SK-N-SH (cell line): ENCODE results near the gene OSBPL6. TPM values are rescaled to one million over a fixed set of nuclear protein-coding genes. Genes with fewer than 3 reads are reported as not detected.

ENCODE experiments used
- CTCF ChIA-PET: fragments of 300-600, 350-600 bp; formaldehyde crosslinking; extraction: SDS; loops from one replicate; lab custom pipeline; 2021; lab: Yijun Ruan, JAX
- POLR2A ChIA-PET: fragments of 350-600 bp; sonication (Branson Sonifier 250); formaldehyde crosslinking; extraction: SDS; loops from one replicate; lab custom pipeline; 2020; ENCODE audit warnings: antibody characterized with exemption, inconsistent platforms; lab: Yijun Ruan, JAX
- DNase-seq: peaks from one replicate; pipeline ENCODE4 v3.0.0; 2012
- H2AFZ ChIP-seq: fragments of 200-600 bp; sonication (generic); 2 replicates; pipeline ENCODE4 v1.8.1; 2016; ENCODE audit warnings: antibody characterized with exemption, mild to moderate bottlenecking, low read depth
- H3F3A ChIP-seq: fragments of 200-600 bp; sonication (generic); replicated peaks from 2 replicates; pipeline ENCODE3; 2016; ENCODE audit warnings: antibody characterized with exemption, mild to moderate bottlenecking; ENCODE audit not compliant: insufficient read depth
- H3K27ac ChIP-seq, 2 experiments: fragments of 200-500 bp in 1 of 2; fragments of 200-600 bp in 1 of 2; sonication (Bioruptor generic) in 1 of 2; sonication (generic), shearing (Covaris generic) in 1 of 2; 2 replicates each; pipeline versions ENCODE4 v1.5.1 to v1.6.1; 2014 to 2016; ENCODE audit warnings: low read depth in 2 of 2, inconsistent platforms in 1 of 2, low read length in 1 of 2, mild to moderate bottlenecking in 1 of 2, mixed read lengths in 1 of 2
- H3K27me3 ChIP-seq: fragments of 200-600 bp; sonication (generic), shearing (Covaris generic); 2 replicates; pipeline ENCODE4 v1.6.1; 2016; ENCODE audit warnings: mixed run types; ENCODE audit not compliant: insufficient read depth
- H3K36me3 ChIP-seq, 2 experiments: fragments of 200-500 bp in 1 of 2; fragments of 200-600 bp in 1 of 2; sonication (Bioruptor generic) in 1 of 2; sonication (generic) in 1 of 2; replicated peaks in 1 of 2; 2 replicates each; pipeline versions ENCODE3 to v1.5.1; 2014 to 2016; ENCODE audit warnings: low read length in 1 of 2, mild to moderate bottlenecking in 1 of 2; ENCODE audit not compliant: insufficient read depth in 2 of 2, control insufficient read depth in 1 of 2
- H3K4me1 ChIP-seq, 2 experiments: fragments of 200-500 bp in 1 of 2; fragments of 200-600 bp in 1 of 2; sonication (Bioruptor generic) in 1 of 2; sonication (generic), shearing (Covaris generic) in 1 of 2; 2 replicates each; pipeline versions ENCODE4 v1.5.1 to v1.6.1; 2014 to 2016; ENCODE audit warnings: low read depth in 1 of 2, low read length in 1 of 2, mixed run types in 1 of 2; ENCODE audit not compliant: insufficient read depth in 2 of 2, control insufficient read depth in 1 of 2
- H3K4me2 ChIP-seq: fragments of 200-600 bp; sonication (generic), shearing (Covaris generic); 2 replicates; pipeline ENCODE4 v1.6.1; 2017; ENCODE audit warnings: mixed run types
- H3K4me3 ChIP-seq, 2 experiments: fragments of 200-500 bp in 1 of 2; fragments of 200-600 bp in 1 of 2; sonication (Bioruptor generic) in 1 of 2; sonication (generic), shearing (Covaris generic) in 1 of 2; 2 replicates each; pipeline versions ENCODE4 v1.5.1 to v1.8.1; 2014 to 2016; ENCODE audit warnings: low read depth in 2 of 2, inconsistent platforms in 1 of 2, low read length in 1 of 2, mild to moderate bottlenecking in 1 of 2, mixed read lengths in 1 of 2, moderate library complexity in 1 of 2
- H3K79me2 ChIP-seq: fragments of 200-600 bp; sonication (generic); 2 replicates; pipeline ENCODE4 v1.8.1; 2017; ENCODE audit warnings: mild to moderate bottlenecking; ENCODE audit not compliant: insufficient read depth
- H3K9ac ChIP-seq: fragments of 200-600 bp; sonication (generic); 2 replicates; pipeline ENCODE4 v1.6.1; 2017; ENCODE audit warnings: mixed run types
- H3K9me2 ChIP-seq: fragments of 200-600 bp; sonication (generic); 2 replicates; pipeline ENCODE4 v1.6.1; 2017; ENCODE audit warnings: mixed run types
- H3K9me3 ChIP-seq: fragments of 200-600 bp; sonication (generic); 2 replicates; pipeline ENCODE4 v1.6.1; 2017; ENCODE audit warnings: mixed run types, mild to moderate bottlenecking, moderate library complexity
- H4K20me1 ChIP-seq: fragments of 200-600 bp; sonication (generic); 2 replicates; pipeline ENCODE4 v1.6.1; 2017; ENCODE audit warnings: mild to moderate bottlenecking, mixed run types; ENCODE audit not compliant: insufficient read depth
- EP300 ChIP-seq, 2 experiments: IDR thresholded peaks; 2 replicates each; pipeline versions ENCODE4 v1.4.0 to v1.6.1; 2012; ENCODE audit warnings: borderline replicate concordance in 1 of 2, low read depth in 1 of 2, low read length in 1 of 2
- GABPA ChIP-seq: IDR thresholded peaks from 2 replicates; pipeline ENCODE4 v1.4.0; 2012; ENCODE audit warnings: low read depth, mild to moderate bottlenecking
- RAD21 ChIP-seq: IDR thresholded peaks from 2 replicates; pipeline ENCODE4 v1.6.1; 2012; ENCODE audit warnings: mild to moderate bottlenecking, low read length
- RCOR1 ChIP-seq: fragments of 150-350 bp; IDR thresholded peaks from 2 replicates; pipeline ENCODE4 v1.6.1; 2017; ENCODE audit warnings: antibody characterized with exemption, low read length
- REST ChIP-seq: IDR thresholded peaks from 2 replicates; pipeline ENCODE4 v1.6.1; 2012; ENCODE audit warnings: mild to moderate bottlenecking, low read depth, low read length, moderate library complexity
- TCF12 ChIP-seq: IDR thresholded peaks from 2 replicates; pipeline ENCODE4 v1.4.0; 2012
- USF2 ChIP-seq: fragments of 150-350 bp; IDR thresholded peaks from 2 replicates; pipeline ENCODE4 v1.6.1; 2017; ENCODE audit warnings: antibody characterized with exemption, low read length, low read depth, borderline replicate concordance
- WGBS: methylation state at CpG from one replicate; pipeline ENCODE4 v1.1.6; 2017; ENCODE audit warnings: low lambda C conversion rate; 5-methylcytosine and 5-hydroxymethylcytosine counted together
- polyA plus RNA-seq, 3 experiments: library from polyadenylated mRNA; depleted of rRNA; stranded (reverse); fragments of >200 nt; gene quantifications; 2 replicates each; pipeline ENCODE4 v1.2.3, GENCODE V29; 2012

The OSBPL6 gene
- polyA plus RNA-seq, 1 of the 3 experiments (the other 2 are of a cell fraction): 2.7 TPM

GRCh38 chr2:178330175-178331017 lies 136.1 kb downstream of the OSBPL6 start:
- Histone ChIP-seq H4K20me1 (no peaks in the 10 kb centered on the region), H3K27ac (no peak overlapping the region), H3K4me3 (no peak overlapping the region), H3K9me3 (no peaks in the 10 kb centered on the region), H3K9ac (no peak overlapping the region), H3K36me3 (no peaks in the 10 kb centered on the region), H3F3A (no peaks in the 10 kb centered on the region), H3K4me2 (no peak overlapping the region), H2AFZ (no peak overlapping the region), H3K27me3 (no peaks in the 10 kb centered on the region), H3K4me1 (peaks cover 0 to 9% of the 10 kb centered on the region in 2 experiments; a peak in 1 of 4 replicates), H3K79me2 (no peaks in the 10 kb centered on the region), H3K9me2 (no peaks in the 10 kb centered on the region)
- 92% methylated on average over 8 of the region's 8 CpGs for WGBS
- TF ChIP-seq USF2: no peak
- TF ChIP-seq GABPA: no peak
- no peak for DNase-seq
- POLR2A ChIA-PET: no interaction called here
- CTCF ChIA-PET: interaction anchor here (1.0 to 1.1 kb wide), 3 partner anchors 37 to 198 kb away, joined by 3 to 4 read pairs (median 3); no protein-coding TSS in a partner anchor

GRCh38 chr2:178331474-178332432 lies 137.4 kb downstream of the OSBPL6 start:
- ChIA-PET CTCF (interaction anchor here (1.1 kb wide), 1 partner anchor 83 kb away, joined by 4 read pairs; no protein-coding TSS in a partner anchor), POLR2A (no interaction called here)
- no peak overlapping the region for H3K4me3 ChIP-seq
- H3K4me1 ChIP-seq: peaks cover 0 to 9% of the 10 kb centered on the region in 2 experiments; a peak in 1 of 4 replicates
- DNase-seq: no peak
- TF ChIP-seq REST (no peak), TCF12 (no peak), EP300 (IDR thresholded peaks at IDR 0.05; ENCODE audit: borderline replicate concordance in 1 of 2, low read depth in 1 of 2, low read length in 1 of 2) (no peak), RCOR1 (no peak), RAD21 (no peak)
- H2AFZ ChIP-seq: no peak overlapping the region
- H3K27me3 ChIP-seq: no peaks in the 10 kb centered on the region
- no peak overlapping the region for H3K27ac ChIP-seq
- no peak overlapping the region for H3K4me2 ChIP-seq
- WGBS: 86% methylated on average over 9 of the region's 9 CpGs
- no peaks in the 10 kb centered on the region for H3K9me2 ChIP-seq
- no peaks in the 10 kb centered on the region for H3K9me3 ChIP-seq
- H3K9ac ChIP-seq: no peak overlapping the region
- no peaks in the 10 kb centered on the region for H3K36me3 ChIP-seq
- no peaks in the 10 kb centered on the region for H3F3A ChIP-seq
- no peaks in the 10 kb centered on the region for H4K20me1 ChIP-seq
- H3K79me2 ChIP-seq: no peaks in the 10 kb centered on the region
